HepG2 (cell line): ENCODE measurements around the gene SEMA3B. TPM values are rescaled to one million over a fixed set of nuclear protein-coding genes. Genes with fewer than 3 reads are reported as not detected.

ENCODE experiments used
- ATAC-seq: fragments of 200-7000 bp; cut with Tn5 transposase; 3 replicates; pipeline ENCODE4 v1.9.1; 2020; ENCODE audit warnings: mild to moderate bottlenecking, moderate library complexity
- BruUV-seq: library from RNA; stranded (reverse); fragments of 400-500 nt; replicated peaks from 2 replicates; lab custom pipeline; 2021; lab: Mats Ljungman, UMichigan
- CTCF ChIA-PET: fragments of 300-600 bp; formaldehyde crosslinking; extraction: SDS; loops from one replicate; lab custom pipeline; 2021; ENCODE audit warnings: low total read pairs, inconsistent platforms, low intra/inter-chr PET ratio; lab: Yijun Ruan, JAX
- POLR2A ChIA-PET: fragments of 350-600 bp; sonication (Branson Sonifier 250); formaldehyde crosslinking; loops from one replicate; lab custom pipeline; 2020; ENCODE audit warnings: antibody characterized with exemption, inconsistent platforms; lab: Yijun Ruan, JAX
- DNase-seq: peaks from one replicate; pipeline ENCODE4 v3.0.0-alpha.2; 2015; ENCODE audit warnings: low spot score
- FAIRE-seq: peaks from 3 replicates; lab custom pipeline; 2011; peaks lifted over from hg19 to GRCh38; lab: Jason Lieb, UNC
- H2AFZ ChIP-seq: one replicate; pipeline ENCODE4 v1.6.1; 2011; ENCODE audit warnings: low read length, inconsistent platforms
- H3K27ac ChIP-seq: fragments of 300-600 bp; 3 replicates; pipeline ENCODE4 v1.8.0; 2011; ENCODE audit warnings: mixed run types, mild to moderate bottlenecking, mixed read lengths, low read length, inconsistent platforms; ENCODE audit not compliant: insufficient read depth; ENCODE audit errors: extremely low read length
- H3K27me3 ChIP-seq, 2 experiments: fragments of 200-600 bp in 1 of 2; 2 replicates in 1 of 2; 3 replicates in 1 of 2; pipeline versions ENCODE4 v1.6.0 to v1.8.0; 2011; ENCODE audit warnings: low read length in 2 of 2, mild to moderate bottlenecking in 2 of 2, moderate library complexity in 2 of 2, inconsistent platforms in 1 of 2; ENCODE audit not compliant: insufficient read depth in 2 of 2, control insufficient read depth in 1 of 2
- H3K36me3 ChIP-seq, 2 experiments: fragments of 200-600 bp in 1 of 2; replicated peaks in 1 of 2; 2 replicates in 1 of 2; 3 replicates in 1 of 2; pipeline versions ENCODE4 v1.5.1 to v1.8.0; 2011; ENCODE audit warnings: low read length in 2 of 2, inconsistent platforms in 1 of 2; ENCODE audit not compliant: insufficient read depth in 2 of 2, control insufficient read depth in 1 of 2
- H3K4me1 ChIP-seq: 2 replicates; pipeline ENCODE4 v1.5.1; 2012; ENCODE audit warnings: low read length, inconsistent platforms; ENCODE audit not compliant: insufficient read depth
- H3K4me2 ChIP-seq: 2 replicates; pipeline ENCODE4 v1.6.0; 2011; ENCODE audit warnings: low read depth, low read length, inconsistent platforms
- H3K4me3 ChIP-seq, 3 experiments: fragments of 200-600 bp in 1 of 3; sonication (generic), shearing (Covaris generic) in 1 of 3; replicated peaks in 1 of 3; 2 replicates each; pipeline ENCODE4 v1.5.1; 2011 to 2016; ENCODE audit warnings: low read length in 3 of 3, inconsistent platforms in 2 of 3, low read depth in 2 of 3, mild to moderate bottlenecking in 2 of 3, control low read depth in 1 of 3, mixed read lengths in 1 of 3; ENCODE audit not compliant: insufficient read depth in 1 of 3
- H3K79me2 ChIP-seq: one replicate; pipeline ENCODE4 v1.6.1; 2011; ENCODE audit warnings: low read length, inconsistent platforms; ENCODE audit not compliant: insufficient read depth
- H3K9ac ChIP-seq: 2 replicates; pipeline ENCODE4 v1.6.0; 2011; ENCODE audit warnings: mild to moderate bottlenecking, low read depth, low read length, inconsistent platforms; ENCODE audit not compliant: insufficient read depth
- H3K9me3 ChIP-seq: 2 replicates; pipeline ENCODE4 v1.5.1; 2012; ENCODE audit warnings: mild to moderate bottlenecking, low read length
- H4K20me1 ChIP-seq: 2 replicates; pipeline ENCODE4 v1.6.0; 2011; ENCODE audit warnings: inconsistent platforms, mild to moderate bottlenecking, low read length, moderate library complexity; ENCODE audit not compliant: insufficient read depth
- ADNP ChIP-seq: sonication (generic); formaldehyde crosslinking; IDR thresholded peaks from 2 replicates; pipeline ENCODE4 v1.4.0; 2020; ENCODE audit warnings: missing genetic modification reagents
- AGO2 ChIP-seq: fragments of 200-400 bp; formaldehyde crosslinking; optimal IDR thresholded peaks from 2 replicates; pipeline ENCODE3; 2017; ENCODE audit warnings: mild to moderate bottlenecking, low read depth, low read length, moderate library complexity
- ARNT ChIP-seq: fragments of 450-650 bp; IDR thresholded peaks from 2 replicates; pipeline ENCODE4 v1.6.1; 2017
- CCAR2 ChIP-seq: fragments of 200-400 bp; formaldehyde crosslinking; optimal IDR thresholded peaks from 2 replicates; pipeline ENCODE3; 2018; ENCODE audit warnings: low read depth, mild to moderate bottlenecking, low read length, moderate library complexity
- ESRRA ChIP-seq: sonication (generic); formaldehyde crosslinking; IDR thresholded peaks from 2 replicates; pipeline ENCODE4 v1.5.1; 2020; ENCODE audit warnings: mild to moderate bottlenecking, low read depth, missing genetic modification reagents
- FLYWCH1 ChIP-seq: sonication (generic); formaldehyde crosslinking; IDR thresholded peaks from 2 replicates; pipeline ENCODE4 v1.8.1; 2023; ENCODE audit warnings: mild to moderate bottlenecking, missing genetic modification reagents
- IKZF4 ChIP-seq: sonication (generic); formaldehyde crosslinking; IDR thresholded peaks from 2 replicates; pipeline ENCODE4 v1.5.1; 2020; ENCODE audit warnings: borderline replicate concordance, mild to moderate bottlenecking, low read depth, missing genetic modification reagents; ENCODE audit errors: not compliant biosample characterization
- RBFOX2 ChIP-seq: fragments of 200-400 bp; formaldehyde crosslinking; IDR thresholded peaks from 2 replicates; pipeline ENCODE4 v1.6.1; 2017; ENCODE audit warnings: low read depth, mild to moderate bottlenecking, low read length
- SMAD1 ChIP-seq: sonication (generic); formaldehyde crosslinking; IDR thresholded peaks from 2 replicates; pipeline ENCODE4 v1.4.0; 2020; ENCODE audit warnings: missing genetic modification reagents, low read depth, mild to moderate bottlenecking, borderline replicate concordance
- THYN1 ChIP-seq: sonication (generic); formaldehyde crosslinking; IDR thresholded peaks from 2 replicates; pipeline ENCODE4 v1.8.1; 2023; ENCODE audit warnings: low read depth, mild to moderate bottlenecking, moderate library complexity, missing genetic modification reagents, borderline replicate concordance
- WIZ ChIP-seq: sonication (generic); formaldehyde crosslinking; IDR thresholded peaks from 2 replicates; pipeline ENCODE4 v1.5.1; 2020; ENCODE audit warnings: mild to moderate bottlenecking, missing genetic modification reagents
- ZBTB7A ChIP-seq: sonication (generic); formaldehyde crosslinking; IDR thresholded peaks from 2 replicates; pipeline ENCODE4 v1.8.0; 2022; ENCODE audit warnings: mild to moderate bottlenecking, missing genetic modification reagents
- ZNF20 ChIP-seq: sonication (generic); formaldehyde crosslinking; IDR thresholded peaks from 2 replicates; pipeline ENCODE4 v1.4.0; 2020; ENCODE audit warnings: mild to moderate bottlenecking, moderate library complexity, missing genetic modification reagents
- ZNF451 ChIP-seq: sonication (generic); formaldehyde crosslinking; IDR thresholded peaks from 2 replicates; pipeline ENCODE4 v1.5.0; 2020; ENCODE audit warnings: mild to moderate bottlenecking, missing genetic modification reagents
- ZNF629 ChIP-seq: sonication (generic); formaldehyde crosslinking; conservative IDR thresholded peaks from 2 replicates; pipeline ENCODE4 v1.5.0; 2020; ENCODE audit warnings: missing genetic modification reagents
- WGBS: methylation state at CpG from one replicate; pipeline ENCODE4 v1.1.6; 2017; ENCODE audit warnings: low lambda C conversion rate; 5-methylcytosine and 5-hydroxymethylcytosine counted together
- in situ Hi-C: cut with HindIII; loops from 2 replicates; pipeline ENCODE4 v1.10.0; 2017; ENCODE audit warnings: low pct_unique_long_range_greater_than_20kb; ENCODE audit not compliant: extremely low pct_ligation_motif_present
- intact Hi-C: fragments of 100-400 bp; cut with micrococcal nuclease; formaldehyde crosslinking; loops from one replicate; pipeline ENCODE4 v1.10.0; 2022; ENCODE audit not compliant: unreplicated experiment
- polyA plus RNA-seq, 8 experiments: library from polyadenylated mRNA; depleted of rRNA in 3 of 8; stranded (reverse) in 7 of 8; unstranded in 1 of 8; fragments of >200 nt; fragmentation: Illumina TruSeq in 4 of 8; extraction: Trizol in 4 of 8; gene quantifications; 2 replicates each; pipeline versions ENCODE4 v1.2.1 to v1.2.3, GENCODE V29; 2011 to 2016; ENCODE audit warnings: low read depth in 4 of 8, missing spikeins in 1 of 8, mixed read lengths in 1 of 8; ENCODE audit not compliant: insufficient read depth in 1 of 8
- total RNA-seq, 5 experiments: library from RNA; depleted of rRNA; stranded (reverse); fragments of >200 nt; fragmentation: Illumina TruSeq; extraction: Trizol; gene quantifications; 2 replicates each; pipeline ENCODE4 v1.2.3, GENCODE V29; 2016; ENCODE audit warnings: low read depth in 1 of 5
- TF ChIP-seq, protein P1 (sequence below): sonication (generic); formaldehyde crosslinking; IDR thresholded peaks from 2 replicates; pipeline ENCODE4 v1.4.0; 2020; ENCODE audit warnings: missing genetic modification reagents, low read depth, mild to moderate bottlenecking, borderline replicate concordance
- TF ChIP-seq, protein P2 (sequence below): sonication (generic); formaldehyde crosslinking; IDR thresholded peaks from 2 replicates; pipeline ENCODE4 v1.8.1; 2023; ENCODE audit warnings: mild to moderate bottlenecking, inconsistent platforms, moderate library complexity, missing genetic modification reagents, borderline replicate concordance
- TF ChIP-seq, protein P3 (sequence below): IDR thresholded peaks from 2 replicates; pipeline ENCODE4 v1.6.1; 2016; ENCODE audit warnings: missing biosample characterization, missing genetic modification reagents, low read depth

SEMA3B gene
- total and polyA plus RNA-seq, 2 of the 13 experiments (the other 11 are each of a cell fraction or from before 2014, with no cell fraction given): 93.2 to 158 TPM

DNA sequence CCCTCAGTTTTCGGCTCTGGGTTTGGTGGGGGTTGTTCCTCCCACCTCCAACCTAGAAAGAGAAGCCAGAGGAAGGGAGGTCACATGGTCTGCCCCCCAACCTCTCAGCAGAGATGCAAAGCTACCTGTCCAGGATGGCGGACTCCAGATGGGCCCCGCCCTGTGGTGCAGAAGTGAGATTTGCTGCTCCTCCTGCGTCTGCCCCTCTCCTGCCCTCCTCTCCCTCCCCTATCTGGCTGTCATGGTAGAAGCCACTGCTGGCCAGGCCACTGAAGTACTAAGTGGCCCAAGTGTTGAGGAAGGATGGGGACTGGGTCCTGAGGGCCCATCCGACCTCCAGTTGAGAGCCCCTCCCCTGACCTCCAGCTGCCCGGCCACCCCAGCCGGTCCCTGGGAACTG lies 2.1 kb upstream of the SEMA3B start (continued):
- no peak for TF ChIP-seq ARNT
- no peak for TF ChIP-seq FLYWCH1

DNA sequence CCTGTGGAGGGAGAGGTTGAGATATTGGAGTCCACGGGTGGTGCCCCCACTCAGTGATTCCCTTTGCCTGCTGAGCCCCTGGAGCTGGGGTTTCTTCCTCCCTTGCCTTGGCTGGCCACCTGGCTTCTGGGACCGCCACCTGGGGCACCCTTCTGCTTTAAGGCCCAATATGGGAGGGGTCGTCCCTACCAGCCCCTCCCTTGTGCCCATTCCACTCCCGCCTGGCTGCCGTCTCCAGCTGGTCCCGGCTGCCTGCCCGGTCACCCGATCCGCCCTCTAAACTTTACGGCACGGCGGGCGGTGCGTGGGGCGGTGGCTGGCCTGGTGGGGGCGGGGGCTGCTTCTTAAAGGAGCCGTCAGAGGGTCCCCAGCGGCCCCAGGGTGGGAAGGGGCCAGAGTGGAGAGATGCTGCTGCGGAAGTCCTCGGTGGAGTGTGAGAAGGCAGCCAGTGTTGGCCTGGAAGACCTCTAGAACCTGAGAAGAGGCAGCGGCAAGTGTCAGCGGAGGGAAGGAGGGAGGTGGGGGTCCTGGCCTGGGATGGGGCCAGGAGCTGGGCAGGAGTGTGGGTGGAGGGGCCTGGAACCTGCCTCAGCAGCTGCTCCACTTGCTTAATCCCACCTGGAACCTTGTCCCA lies 1.6 kb upstream of the SEMA3B start:
- POLR2A ChIA-PET: interaction anchor here (1.1 to 2.7 kb wide), 6 partner anchors 25 to 72 kb away, joined by 3 to 12 read pairs (median 7); partner anchors contain the start of genes IFRD2 and SLC38A3
- peak overlapping the region; percentile 94 for H3K9ac ChIP-seq
- no TSS peak for BruUV-seq
- TF ChIP-seq, protein P1, sequence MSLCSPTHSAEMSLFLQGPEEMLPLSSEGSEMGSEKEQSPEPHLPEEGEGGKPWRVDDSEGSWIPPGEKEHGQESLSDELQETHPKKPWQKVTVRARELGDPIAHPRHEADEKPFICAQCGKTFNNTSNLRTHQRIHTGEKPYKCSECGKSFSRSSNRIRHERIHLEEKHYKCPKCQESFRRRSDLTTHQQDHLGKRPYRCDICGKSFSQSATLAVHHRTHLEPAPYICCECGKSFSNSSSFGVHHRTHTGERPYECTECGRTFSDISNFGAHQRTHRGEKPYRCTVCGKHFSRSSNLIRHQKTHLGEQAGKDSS (CRISPR knock-in tag): no peak
- TF ChIP-seq CCAR2 (no peak), ZNF451 (CRISPR knock-in tag) (no peak), THYN1 (CRISPR knock-in tag) (no peak), SMAD1 (CRISPR knock-in tag) (no peak), IKZF4 (CRISPR knock-in tag) (no peak), ZNF629 (CRISPR knock-in tag) (no peak), ADNP (CRISPR knock-in tag) (no peak), ZBTB7A (CRISPR knock-in tag) (0 out of 2 replicates have a peak, but pooled peaks have one; percentile 32), WIZ (CRISPR knock-in tag) (no peak), RBFOX2 (0 out of 2 replicates have a peak, but pooled peaks have one; percentile 30), ESRRA (CRISPR knock-in tag) (no peak), AGO2 (peak; percentile 63), ZNF20 (CRISPR knock-in tag) (no peak)
- TF ChIP-seq, protein P2, sequence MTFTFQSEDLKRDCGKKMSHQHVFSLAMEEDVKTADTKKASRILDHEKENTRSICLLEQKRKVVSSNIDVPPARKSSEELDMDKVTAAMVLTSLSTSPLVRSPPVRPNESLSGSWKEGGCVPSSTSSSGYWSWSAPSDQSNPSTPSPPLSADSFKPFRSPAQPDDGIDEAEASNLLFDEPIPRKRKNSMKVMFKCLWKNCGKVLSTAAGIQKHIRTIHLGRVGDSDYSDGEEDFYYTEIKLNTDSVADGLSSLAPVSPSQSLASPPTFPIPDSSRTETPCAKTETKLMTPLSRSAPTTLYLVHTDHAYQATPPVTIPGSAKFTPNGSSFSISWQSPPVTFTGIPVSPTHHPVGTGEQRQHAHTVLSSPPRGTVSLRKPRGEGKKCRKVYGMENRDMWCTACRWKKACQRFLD (CRISPR knock-in tag): no peak
- TF ChIP-seq, protein P3, sequence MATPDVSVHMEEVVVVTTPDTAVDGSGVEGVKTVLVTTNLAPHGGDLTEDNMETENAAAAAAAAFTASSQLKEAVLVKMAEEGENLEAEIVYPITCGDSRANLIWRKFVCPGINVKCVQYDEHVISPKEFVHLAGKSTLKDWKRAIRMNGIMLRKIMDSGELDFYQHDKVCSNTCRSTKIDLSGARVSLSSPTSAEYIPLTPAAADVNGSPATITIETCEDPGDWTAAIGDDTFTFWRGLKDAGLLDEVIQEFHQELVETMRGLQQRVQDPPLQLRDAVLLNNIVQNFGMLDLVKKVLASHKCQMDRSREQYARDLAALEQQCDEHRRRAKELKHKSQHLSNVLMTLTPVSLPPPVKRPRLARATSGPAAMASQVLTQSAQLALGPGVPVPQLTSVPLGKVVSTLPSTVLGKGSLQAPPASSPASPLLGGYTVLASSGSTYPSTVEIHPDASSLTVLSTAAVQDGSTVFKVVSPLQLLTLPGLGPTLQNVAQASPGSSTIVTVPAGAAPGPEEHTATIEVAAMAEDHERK (CRISPR knock-in tag): no peak

More for the DNA sequence above, 1.6 kb upstream of the SEMA3B start:
- peak overlapping the region; percentile 88 for H3K27ac ChIP-seq
- peak overlapping the region; percentile 9 to 83 (median 44); a peak in 5 of 6 replicates for H3K4me3 ChIP-seq
- in situ Hi-C loops: no loop called here
- H4K20me1 ChIP-seq: no peaks in the 10 kb centered on the region
- peak overlapping the region; percentile 98 for H3K4me2 ChIP-seq
- DNase-seq (no peak), FAIRE-seq (no peak), ATAC-seq (no peak)
- H3K4me1 ChIP-seq: peaks cover 88% of the 10 kb centered on the region
- no peaks in the 10 kb centered on the region; a peak in 2 of 5 replicates for H3K36me3 ChIP-seq
- WGBS: 28% methylated on average over 7 of the region's 22 CpGs
- H2AFZ ChIP-seq: no peak overlapping the region
- CTCF ChIA-PET: no interaction called here
- H3K79me2 ChIP-seq: peaks cover 37% of the 10 kb centered on the region
- H3K27me3 ChIP-seq: no peaks in the 10 kb centered on the region; a peak in 1 of 5 replicates
- intact Hi-C loops: no loop called here
- H3K9me3 ChIP-seq: no peaks in the 10 kb centered on the region
